ENCODE data around the gene ADAM11. TPM values are rescaled to one million over a fixed set of nuclear protein-coding genes. Genes with fewer than 3 reads are reported as not detected.

Gene ADAM11
- total RNA-seq, 2 donors from 2014 or later: 1.9 to 3.5 TPM

GRCh38 chr17:44827863-44828262 lies 69.1 kb downstream of the ADAM11 start:
- Histone ChIP-seq H3K9ac (ENCODE audit: extremely low read depth, low read length, poor library complexity, severe bottlenecking) (peak overlapping the region; percentile 58), H3K4me3 (ENCODE audit: low read length) (peak overlapping the region; percentile 93), H3K27ac (ENCODE audit: low read depth, low read length) (no peak overlapping the region), H3K27me3 (ENCODE audit: control insufficient read depth, insufficient read depth, low read length, poor library complexity, severe bottlenecking) (no peaks in the 10 kb centered on the region), H3K4me1 (ENCODE audit: control insufficient read depth, insufficient read depth, low read length) (peaks cover 10% of the 10 kb centered on the region), H3K36me3 (ENCODE audit: control insufficient read depth, insufficient read depth, low read length) (peaks cover 10% of the 10 kb centered on the region), H3K9me3 (ENCODE audit: control insufficient read depth, low read length) (no peaks in the 10 kb centered on the region)
- 88% methylated on average over 1 of the region's 1 CpG; no CpG with 5 or more reads in 1 of the 2 experiments for WGBS, 2 experiments (ENCODE audit: insufficient coverage in 1 of 2, insufficient read length in 1 of 2)
- no peak for DNase-seq
- H3K9me3 Mint-ChIP-seq: no peaks in the 10 kb centered on the region
- H3K4me1 Mint-ChIP-seq: peaks cover 22% of the 10 kb centered on the region
- H3K36me3 Mint-ChIP-seq (ENCODE audit: low read depth): peaks cover 5% of the 10 kb centered on the region
- H3K27ac Mint-ChIP-seq: no peak overlapping the region
- H3K27me3 Mint-ChIP-seq (ENCODE audit: insufficient read depth): peaks cover 4% of the 10 kb centered on the region
- H3K4me3 Mint-ChIP-seq: peak overlapping the region; percentile 84
- no peak for TF ChIP-seq CTCF (conservative IDR thresholded peaks at IDR 0.05)

GRCh38 chr17:44828919-44829522 lies 70.2 kb downstream of the ADAM11 start:
- Mint-ChIP-seq H3K27ac (peak overlapping the region; percentile 82), H3K4me1 (peaks cover 22% of the 10 kb centered on the region), H3K36me3 (ENCODE audit: low read depth) (peaks cover 2% of the 10 kb centered on the region), H3K4me3 (peak overlapping the region; percentile 84), H3K9me3 (no peaks in the 10 kb centered on the region), H3K27me3 (ENCODE audit: insufficient read depth) (peaks cover 7% of the 10 kb centered on the region)
- TF ChIP-seq CTCF (conservative IDR thresholded peaks at IDR 0.05): no peak
- 0% methylated on average over 8 to 21 of the region's 21 CpGs for WGBS, 2 experiments (ENCODE audit: insufficient coverage in 1 of 2, insufficient read length in 1 of 2)
- H3K9me3 ChIP-seq (ENCODE audit: control insufficient read depth, low read length): no peaks in the 10 kb centered on the region
- peaks cover 10% of the 10 kb centered on the region for H3K4me1 ChIP-seq (ENCODE audit: control insufficient read depth, insufficient read depth, low read length)
- H3K36me3 ChIP-seq (ENCODE audit: control insufficient read depth, insufficient read depth, low read length): peaks cover 7% of the 10 kb centered on the region
- H3K9ac ChIP-seq (ENCODE audit: extremely low read depth, low read length, poor library complexity, severe bottlenecking): peak overlapping the region; percentile 58
- peak; percentile 50 for DNase-seq
- no peaks in the 10 kb centered on the region for H3K27me3 ChIP-seq (ENCODE audit: control insufficient read depth, insufficient read depth, low read length, poor library complexity, severe bottlenecking)
- H3K4me3 ChIP-seq (ENCODE audit: low read length): peak overlapping the region; percentile 93
- peak overlapping the region; percentile 77 for H3K27ac ChIP-seq (ENCODE audit: low read depth, low read length)

GRCh38 chr17:44829523-44830358 lies 71.0 kb downstream of the ADAM11 start, which contains the start of gene GJC1:
Gene GJC1, minus strand, starts transcription at chr17:44830287. Its CDS starts 24,470 bp downstream, at chr17:44805817.
- WGBS, 2 experiments (ENCODE audit: insufficient coverage in 1 of 2, insufficient read length in 1 of 2): 0% methylated on average over 19 to 123 of the region's 123 CpGs
- H3K4me3 ChIP-seq (ENCODE audit: low read length): peak within 1 kb of the TSS; percentile 93
- H3K27me3 ChIP-seq (ENCODE audit: control insufficient read depth, insufficient read depth, low read length, poor library complexity, severe bottlenecking): no peaks in the 10 kb centered on the region
- H3K27ac ChIP-seq (ENCODE audit: low read depth, low read length): peak within 1 kb of the TSS; percentile 77
- peaks cover 10% of the 10 kb centered on the region for H3K4me1 ChIP-seq (ENCODE audit: control insufficient read depth, insufficient read depth, low read length)
- H3K4me1 Mint-ChIP-seq: peaks cover 22% of the 10 kb centered on the region
- no peaks in the 10 kb centered on the region for H3K9me3 ChIP-seq (ENCODE audit: control insufficient read depth, low read length)
- peak within 1 kb of the TSS; percentile 58 for H3K9ac ChIP-seq (ENCODE audit: extremely low read depth, low read length, poor library complexity, severe bottlenecking)
- no peaks in the 10 kb centered on the region for H3K36me3 Mint-ChIP-seq (ENCODE audit: low read depth)
- H3K27me3 Mint-ChIP-seq (ENCODE audit: insufficient read depth): peaks cover 7% of the 10 kb centered on the region
- peaks cover under 1% of the 10 kb centered on the region for H3K36me3 ChIP-seq (ENCODE audit: control insufficient read depth, insufficient read depth, low read length)
- H3K27ac Mint-ChIP-seq: peak within 1 kb of the TSS; percentile 88
- TF ChIP-seq CTCF (conservative IDR thresholded peaks at IDR 0.05): no peak
- peak within 1 kb of the TSS; percentile 84 for H3K4me3 Mint-ChIP-seq
- H3K9me3 Mint-ChIP-seq: no peaks in the 10 kb centered on the region
- peak; percentile 89 for DNase-seq
